ENCODE measurements around the gene SOX21.
A peak's percentile ranks its signal among the peaks of the same experiment; 100 is the strongest.
"Not testable (repeated sequence)": the region's sequence is repeated elsewhere in the genome, so short reads cannot be mapped to it uniquely, and the experiment has no call there.

The SOX21 gene

DNA sequence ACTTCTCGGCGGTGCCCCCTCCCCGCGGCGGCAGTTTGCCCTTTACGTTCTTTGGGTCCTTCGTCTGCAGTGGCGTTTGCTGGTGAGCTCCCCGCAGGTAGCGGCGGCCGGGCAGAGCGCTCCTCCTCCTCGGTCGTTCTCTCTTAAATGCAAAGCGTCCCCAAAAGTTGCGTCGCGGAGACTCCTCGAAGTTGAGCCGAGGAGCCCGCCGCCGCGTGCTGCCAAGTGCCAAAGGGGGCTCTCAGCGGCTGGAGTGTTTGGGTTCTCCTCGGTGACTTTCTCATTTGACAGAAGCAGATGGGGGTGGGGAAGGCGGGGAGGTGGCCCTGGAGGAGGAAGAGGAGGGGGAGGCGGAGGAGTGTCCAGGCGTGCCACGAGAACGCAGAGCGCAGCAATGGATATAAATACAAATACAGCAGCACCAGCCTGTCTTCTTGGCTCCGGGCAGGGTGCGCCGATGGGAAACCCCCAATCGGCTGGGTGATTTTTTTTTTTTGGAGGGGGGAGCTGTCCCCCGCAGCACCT, at the start of gene SOX21:
SOX21 (minus strand) TSS at position 259 of the 525 bp plus-strand sequence. CDS start 496 bp downstream, outside the sequence.
- DNase-seq: no peak

DNA sequence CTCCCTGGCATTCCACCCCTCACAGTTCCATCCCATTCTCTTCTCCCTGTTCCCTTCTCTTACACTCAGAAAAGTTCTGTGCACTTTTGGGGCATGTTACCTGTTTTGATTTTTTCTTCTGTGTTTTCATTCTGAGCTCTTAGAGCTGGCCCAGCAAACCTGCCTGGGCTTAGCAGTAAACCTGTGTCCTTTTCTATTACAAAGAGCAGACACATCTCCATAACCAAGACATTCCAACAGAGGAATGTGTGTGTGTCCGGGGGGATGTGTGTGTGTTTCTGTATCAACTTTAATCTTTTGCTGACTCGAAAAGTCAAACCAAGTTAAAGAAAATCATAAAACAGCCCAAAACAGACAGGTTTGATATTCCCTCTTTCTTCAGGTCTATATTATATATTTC, 49.1 kb upstream of the SOX21 start:
- no peak for DNase-seq

DNA sequence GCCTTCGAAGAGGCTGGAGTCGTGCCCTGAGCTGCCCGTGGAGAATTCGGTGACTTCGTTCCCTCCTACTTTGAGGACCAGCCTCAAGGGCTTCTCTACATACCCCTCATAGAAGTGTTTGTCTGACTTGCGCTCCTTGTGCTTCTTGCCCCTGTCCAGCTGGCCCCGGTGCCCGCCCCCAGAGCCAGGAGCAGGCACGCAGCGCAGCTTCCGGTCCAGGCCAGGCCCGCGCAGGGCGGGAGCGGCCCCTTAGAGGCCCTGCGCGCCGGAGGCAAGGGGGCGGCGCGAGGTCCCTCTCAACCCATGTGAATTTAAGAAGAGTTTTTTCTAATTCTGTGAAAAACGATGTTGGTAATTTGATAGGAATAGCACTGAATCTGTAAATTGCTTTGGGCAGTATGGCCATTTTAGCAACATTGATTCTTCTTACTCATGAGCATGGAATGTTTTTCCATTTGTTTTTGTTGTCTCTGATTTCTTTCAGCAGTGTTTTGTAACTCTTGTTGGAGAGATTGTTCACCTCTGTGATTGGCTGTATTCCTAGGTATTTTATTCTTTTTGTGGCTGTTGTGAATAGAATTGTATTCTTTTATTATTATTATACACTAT, 46.9 kb upstream of the SOX21 start:
- DNase-seq: no peak

DNA sequence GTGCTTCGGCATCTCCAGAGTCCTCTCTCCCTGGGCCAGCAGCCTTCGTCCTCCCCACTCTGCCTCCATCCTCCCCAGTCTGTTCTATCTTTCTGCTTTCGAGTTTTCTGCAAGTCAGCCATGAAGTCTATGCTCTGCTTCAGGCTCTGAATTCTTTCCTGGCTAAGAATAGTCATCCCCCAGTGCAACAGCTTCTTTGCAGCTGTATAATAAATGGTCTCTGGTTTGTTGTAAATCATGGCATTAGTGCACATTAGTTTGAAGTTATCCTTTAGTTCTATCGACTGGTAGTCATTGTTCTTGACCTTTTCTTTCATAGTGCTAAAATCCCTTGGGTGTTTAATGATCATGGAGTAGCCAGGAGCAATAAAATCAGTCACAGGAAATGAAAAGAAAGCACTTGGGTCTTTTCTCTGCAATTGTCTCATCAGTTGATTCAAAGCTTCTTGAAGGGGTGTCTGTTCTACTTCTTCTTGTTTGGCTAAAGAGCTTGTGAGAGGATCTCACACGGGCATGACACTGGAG, 46.2 kb upstream of the SOX21 start:
- no peak for DNase-seq

DNA sequence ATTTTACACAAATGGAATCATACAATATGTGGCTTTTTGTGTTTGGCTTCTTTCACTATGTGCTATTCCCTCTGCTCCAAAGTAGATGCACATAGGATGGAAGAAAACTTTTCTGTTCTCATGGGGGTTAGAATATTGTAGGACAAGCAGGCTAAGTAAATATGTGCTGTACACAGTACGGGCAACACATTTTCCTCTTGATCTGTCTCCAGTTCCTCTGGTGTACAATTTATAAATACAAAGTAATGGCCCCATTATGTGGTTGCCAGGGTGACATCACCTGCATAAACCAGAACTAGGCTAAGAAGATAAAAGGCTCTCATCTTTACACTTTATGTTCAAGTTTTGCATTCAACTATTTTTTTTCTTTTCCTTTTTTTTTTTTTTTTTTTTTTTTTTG, 41.0 kb upstream of the SOX21 start:
- no peak for DNase-seq

DNA sequence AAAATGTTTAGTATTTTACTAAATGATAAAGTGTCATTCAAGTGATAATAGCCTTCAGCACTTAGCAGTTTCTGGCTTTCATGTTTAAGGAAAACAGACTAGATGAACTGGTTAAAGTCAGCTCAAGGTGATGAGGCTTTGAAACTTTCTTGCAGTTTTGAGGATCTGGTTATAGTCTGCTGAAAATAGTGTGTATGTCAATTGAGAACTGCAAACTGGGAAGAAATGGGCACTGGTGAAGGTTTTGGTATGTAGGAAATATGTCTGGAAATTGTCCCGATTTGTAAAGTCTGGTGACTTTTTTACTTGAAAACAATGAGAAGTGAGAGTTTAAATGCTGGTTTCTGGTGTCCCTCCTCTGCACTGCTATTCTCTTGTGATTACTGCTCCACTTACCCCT, 36.8 kb upstream of the SOX21 start:
- DNase-seq: no peak

DNA sequence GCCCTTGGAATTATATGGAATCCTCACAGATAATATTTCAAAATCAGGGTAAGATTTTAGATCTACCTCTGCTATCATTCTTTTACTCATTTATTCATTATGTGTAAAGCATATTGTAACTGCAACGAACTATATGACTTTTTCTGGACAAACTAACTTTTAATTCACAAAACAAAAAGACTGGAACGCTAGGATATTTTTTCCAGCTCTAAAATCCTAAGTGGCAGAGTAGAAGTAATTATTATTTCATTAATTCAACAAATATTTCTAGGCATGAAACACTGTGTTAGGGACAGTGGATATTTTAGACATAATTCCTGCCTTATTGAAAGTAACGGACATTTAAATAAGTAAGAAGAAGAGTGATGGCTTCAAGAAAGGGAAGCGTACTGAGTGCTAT, 26.9 kb upstream of the SOX21 start:
- no peak for DNase-seq

DNA sequence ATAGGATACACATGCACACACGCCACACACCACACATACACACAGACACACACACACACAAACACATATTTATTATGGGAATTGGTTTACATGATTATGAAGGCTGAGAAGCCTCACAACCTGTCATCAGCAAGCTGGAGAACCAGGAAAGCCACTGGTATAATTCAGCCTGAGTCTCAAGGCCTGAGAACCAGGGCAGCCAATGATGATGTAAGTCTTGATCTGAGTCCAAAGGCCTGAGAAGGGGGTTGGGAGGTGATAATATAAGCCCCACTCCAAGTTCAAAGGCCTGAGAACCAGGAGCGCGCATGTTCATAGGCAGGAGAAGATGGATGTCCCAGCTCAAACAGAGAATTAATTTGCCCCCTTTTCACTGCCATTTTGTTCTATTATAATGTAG, 18.7 kb upstream of the SOX21 start:
- no peak for DNase-seq

DNA sequence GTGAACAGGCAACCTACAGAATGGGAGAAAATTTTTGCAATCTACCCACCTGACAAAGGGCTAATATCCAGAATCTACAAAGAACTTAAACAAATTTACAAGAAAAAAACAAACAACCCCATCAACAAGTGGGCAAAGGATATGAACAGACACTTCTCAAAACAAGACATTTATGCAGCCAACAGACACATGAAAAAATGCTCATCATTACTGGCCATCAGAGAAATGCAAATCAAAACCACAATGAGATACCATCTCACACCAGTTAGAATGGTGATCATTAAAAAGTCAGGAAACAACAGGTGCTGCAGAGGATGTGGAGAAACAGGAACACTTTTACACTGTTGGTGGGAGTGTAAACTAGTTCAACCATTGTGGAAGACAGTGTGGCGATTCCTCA, 17.6 kb upstream of the SOX21 start:
- DNase-seq: not testable (repeated sequence)

DNA sequence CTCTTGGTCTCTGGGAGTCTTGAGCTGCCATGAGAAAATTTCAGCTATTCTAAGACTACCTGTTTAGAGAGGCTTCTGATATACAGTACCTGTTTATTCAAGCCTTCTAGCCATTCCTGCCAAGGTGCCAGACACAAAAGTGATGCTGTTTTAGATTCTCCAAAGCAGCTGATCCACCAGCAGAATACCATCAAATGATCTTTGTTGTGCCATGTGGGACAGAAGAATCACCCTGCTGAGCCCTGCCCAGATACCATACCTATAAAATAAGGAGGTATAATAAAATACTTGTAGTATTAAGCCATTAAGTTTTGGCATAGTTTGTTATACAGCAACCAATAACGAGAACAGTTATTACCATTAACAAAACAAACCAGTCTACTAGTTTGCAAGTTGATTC, 14.1 kb upstream of the SOX21 start:
- no peak for DNase-seq

DNA sequence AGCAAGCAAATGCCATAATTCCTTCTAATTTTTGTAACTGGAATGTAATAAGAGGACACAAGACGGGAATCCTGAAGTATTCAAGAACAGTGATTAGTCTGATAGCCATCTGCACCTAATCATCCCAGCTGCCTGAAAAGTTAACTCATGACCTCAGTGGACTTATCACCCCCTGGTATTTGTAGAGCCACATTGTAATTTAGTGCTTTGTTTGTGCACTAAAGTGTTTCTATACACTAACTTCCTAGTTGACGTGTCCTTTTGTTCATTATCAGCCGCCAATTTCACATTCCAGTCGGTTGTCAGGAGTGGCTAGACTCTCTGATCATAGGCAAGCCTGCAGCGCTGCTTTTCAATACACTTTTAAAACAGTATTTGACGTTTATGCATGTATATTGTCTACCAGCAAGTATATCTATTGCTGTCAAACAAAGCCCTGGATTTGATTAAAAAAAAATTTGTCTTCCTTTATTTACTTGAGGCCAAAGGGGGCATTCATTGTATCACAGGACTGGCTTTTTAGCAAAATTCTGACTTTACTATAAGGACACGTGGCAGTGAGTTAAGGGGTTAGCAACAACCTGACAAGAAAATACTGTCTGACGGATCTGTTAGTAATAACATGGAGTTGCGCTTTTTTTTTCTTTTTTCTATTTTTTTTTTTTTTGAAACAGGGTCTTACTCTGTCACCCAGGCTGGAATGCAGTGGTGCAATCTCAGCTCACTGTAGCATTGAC, 10.4 kb upstream of the SOX21 start:
- DNase-seq: no peak

DNA sequence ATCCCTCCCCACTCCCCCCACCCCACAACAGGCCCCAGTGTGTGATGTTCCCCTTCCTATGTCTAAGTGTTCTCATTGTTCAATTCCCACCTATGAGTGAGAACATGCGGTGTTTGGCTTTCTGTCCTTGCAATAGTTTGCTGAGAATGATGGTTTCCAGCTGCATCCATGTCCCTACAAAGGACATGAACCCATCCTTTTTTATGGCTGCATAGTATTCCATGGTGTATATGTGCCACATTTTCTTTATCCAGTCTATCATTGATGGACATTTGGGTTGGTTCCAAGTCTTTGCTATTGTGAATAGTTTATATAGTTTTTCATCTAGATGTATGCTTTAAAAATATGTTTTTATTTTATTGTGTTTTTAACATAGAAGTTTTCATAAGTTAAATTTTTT, 6.4 kb upstream of the SOX21 start:
- not testable (repeated sequence) for DNase-seq

DNA sequence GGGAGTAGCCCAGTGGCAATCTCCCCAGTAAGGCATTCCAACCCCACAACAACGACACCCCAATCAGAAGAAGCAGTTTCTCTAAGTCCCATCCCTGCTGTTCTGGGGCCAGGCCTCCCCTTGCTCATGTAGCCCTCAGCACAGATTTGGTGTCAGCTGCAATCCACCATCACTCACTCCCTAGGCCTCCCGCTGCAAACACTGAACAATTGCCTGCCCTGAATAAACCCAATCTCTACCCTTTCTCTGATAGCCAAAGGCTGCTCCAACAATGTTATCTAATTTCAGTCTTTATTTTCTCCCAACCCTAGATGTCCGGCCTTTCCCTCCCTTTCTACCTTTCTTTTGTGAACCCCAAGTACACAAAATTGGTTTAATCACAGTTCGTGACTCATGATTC, 5.6 kb upstream of the SOX21 start:
- no peak for DNase-seq

DNA sequence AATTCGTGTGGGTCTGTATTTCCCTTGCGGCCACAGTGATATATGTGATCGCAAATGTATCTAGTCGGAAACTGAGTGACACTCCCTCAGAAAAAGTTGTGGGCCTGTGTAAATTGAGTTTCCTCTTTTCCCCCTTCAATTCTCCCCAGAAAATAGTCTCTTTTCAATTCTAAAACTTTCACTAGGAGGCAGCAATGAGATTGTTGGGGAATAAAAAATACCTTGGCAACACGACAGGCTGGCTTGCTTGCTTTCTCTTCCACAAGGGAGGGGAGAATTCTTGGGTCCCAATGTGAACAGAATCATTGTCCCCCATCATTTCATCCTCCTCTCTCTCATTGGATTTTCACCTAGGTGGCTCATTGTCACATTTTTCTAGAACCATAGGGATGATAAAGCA, 3.7 kb upstream of the SOX21 start:
- DNase-seq: no peak

DNA sequence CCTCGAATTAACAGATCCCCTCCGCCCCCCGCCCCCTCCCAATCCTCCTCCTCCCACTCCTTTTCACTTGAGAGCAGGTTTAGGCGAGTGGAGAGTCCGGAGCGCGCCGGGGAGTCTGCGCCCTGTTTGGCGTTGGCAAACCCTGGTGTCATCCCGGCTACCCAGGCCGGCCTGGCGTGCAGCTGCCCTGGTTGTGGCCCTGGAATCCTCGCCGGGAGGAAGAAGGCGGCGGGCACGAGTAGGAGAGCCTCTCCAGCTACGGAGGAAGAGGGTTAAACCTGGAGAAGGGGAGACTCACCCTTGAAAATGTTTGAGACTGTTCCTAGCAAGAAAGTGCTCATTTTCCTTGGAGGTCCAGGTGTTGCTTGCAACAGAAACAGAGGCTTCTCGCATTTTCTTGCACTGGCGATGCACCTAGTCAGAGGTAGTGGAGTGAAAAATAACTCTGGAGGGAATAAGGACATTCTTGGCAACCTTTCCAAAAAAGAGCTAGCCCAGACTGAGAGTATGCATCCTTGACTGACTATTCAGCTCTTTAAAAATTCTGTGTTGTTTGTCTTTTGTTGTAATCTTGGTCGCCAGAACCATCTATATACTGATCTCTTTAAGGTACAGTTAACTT, 1.3 kb upstream of the SOX21 start:
- no peak for DNase-seq

DNA sequence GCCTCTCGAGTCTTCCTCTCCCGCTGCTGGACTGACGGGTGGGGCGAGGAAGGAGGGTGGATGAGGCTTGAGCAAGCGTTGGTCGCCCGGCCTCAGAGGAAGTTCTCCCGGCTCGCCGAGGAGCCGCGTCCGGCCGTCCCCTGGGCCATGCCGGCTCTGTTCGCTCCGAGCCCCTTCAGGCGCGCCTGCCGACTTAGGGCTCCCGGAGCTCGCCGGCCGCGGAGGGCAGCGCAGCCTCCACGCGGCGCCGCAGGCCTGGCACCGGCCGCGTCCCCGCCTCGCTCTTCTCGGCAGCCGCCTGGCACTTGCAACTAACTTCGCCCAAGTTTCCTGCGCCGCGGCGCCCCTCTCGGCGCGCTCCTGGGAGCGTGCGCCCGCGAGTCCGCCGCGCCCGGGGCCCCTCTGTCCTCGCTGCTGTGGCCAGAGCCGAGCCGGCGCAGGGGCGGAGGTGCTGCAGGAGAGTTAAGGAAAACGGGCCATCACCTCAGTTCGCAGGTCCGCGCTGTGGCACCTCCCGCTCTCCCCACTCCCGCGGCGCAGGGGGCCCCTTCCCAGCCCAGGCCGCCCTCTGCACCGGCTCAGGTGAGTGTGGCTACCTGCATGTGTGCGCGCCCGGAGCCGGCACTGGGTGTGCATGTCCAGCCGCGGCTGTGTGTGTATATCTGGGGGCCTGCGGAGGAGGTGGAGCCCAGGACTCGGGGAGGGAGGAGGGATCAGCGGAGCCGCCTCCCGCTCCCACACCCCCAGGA, 641 bp upstream of the SOX21 start:
- peak; percentile 14 for DNase-seq

DNA sequence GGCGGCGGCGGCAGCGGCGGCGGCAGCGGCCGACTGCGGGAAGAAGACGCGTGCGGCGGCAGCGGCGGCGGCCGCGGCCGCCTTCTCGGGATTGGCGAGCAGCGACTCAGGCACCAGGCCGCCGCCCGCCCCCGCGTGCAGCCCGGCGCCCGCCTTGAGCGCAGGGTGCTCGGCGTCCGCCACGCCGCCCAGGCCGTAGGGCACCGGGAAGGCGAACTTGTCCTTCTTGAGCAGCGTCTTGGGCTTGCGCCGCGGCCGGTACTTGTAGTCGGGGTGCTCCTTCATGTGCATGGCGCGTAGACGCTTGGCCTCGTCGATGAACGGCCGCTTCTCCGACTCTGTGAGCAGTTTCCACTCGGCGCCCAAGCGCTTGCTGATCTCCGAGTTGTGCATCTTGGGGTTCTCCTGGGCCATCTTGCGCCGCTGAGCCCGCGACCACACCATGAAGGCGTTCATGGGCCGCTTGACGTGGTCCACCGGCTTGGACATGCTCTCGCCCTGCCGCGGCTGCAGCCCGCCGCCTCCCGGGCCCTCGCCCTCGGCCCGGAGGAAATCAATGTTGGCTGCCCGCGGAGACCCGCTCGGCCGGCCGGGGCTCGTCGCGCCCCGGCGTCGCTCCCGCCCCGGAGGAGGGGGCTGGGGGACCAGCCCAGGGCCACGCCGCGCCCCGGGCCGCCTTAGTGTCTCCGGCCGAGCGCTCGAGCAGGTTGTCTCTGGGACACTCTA, 621 bp downstream of the SOX21 start:
- DNase-seq: no peak

DNA sequence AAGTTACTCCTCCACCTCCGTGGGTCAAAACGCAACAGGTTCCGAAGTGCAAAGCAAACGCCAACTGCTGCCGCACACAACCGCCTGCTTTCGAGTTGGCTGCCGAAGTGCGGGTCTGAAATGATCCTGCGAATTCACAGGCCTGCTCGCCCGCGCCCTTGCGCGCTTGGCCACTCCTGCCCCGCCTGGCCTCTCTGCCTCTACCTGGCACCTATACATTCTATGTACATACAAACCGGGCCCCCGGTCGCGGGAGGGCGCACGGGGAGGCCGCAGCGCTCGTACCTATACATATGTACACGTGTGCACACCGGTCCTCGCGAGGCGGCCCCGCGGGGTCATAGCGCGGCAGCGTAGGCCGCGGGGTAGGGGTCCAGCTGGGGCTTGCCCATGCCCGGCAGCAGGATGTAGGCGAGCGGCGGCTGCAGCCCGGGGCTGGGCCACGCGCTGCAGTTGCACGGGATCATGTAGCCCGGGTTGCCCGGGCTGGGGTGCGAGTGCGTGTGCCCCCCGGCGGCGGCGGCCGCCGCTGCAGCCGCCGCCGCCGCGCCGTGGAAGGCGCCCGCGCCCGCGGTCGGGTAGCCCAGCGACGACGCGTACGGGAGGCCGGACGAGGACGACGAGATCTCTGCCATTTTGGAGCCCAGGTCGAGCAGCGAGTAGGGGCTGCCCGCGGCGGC, 1.3 kb downstream of the SOX21 start:
- peak; percentile 3 for DNase-seq

DNA sequence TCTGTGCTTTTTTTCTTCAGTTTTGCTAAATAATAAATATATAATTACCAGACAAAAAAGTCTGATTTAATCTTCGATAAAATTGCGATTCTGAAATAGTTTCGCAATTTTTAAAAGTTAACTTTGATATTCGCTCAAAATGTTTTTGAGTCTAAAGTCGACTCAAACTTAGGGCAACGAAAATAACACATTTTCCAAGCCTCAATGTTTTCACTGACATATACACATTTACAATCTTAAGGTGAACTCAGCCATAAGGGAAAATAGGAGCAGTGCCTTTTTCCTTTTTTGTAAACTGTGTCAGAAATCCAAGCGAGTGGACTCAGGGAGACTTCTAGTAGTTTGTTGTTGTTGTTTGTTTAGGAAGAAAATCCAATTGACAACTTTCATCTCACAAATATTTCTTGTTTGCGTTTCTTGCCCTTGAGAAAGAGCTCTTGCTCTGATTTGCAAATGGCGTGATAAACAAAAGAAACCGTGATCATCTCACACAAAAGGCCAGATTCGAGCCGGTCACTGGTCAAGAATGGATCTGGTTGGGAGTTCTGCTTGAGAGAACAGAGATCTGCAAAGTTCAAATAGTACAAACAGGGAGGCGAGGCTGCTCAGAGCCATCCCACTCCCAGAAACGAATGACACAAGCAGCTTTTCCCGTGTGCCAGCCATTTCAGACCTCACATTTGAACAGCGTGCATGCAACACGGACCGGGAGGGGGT, 2.1 kb downstream of the SOX21 start:
- DNase-seq: no peak

DNA sequence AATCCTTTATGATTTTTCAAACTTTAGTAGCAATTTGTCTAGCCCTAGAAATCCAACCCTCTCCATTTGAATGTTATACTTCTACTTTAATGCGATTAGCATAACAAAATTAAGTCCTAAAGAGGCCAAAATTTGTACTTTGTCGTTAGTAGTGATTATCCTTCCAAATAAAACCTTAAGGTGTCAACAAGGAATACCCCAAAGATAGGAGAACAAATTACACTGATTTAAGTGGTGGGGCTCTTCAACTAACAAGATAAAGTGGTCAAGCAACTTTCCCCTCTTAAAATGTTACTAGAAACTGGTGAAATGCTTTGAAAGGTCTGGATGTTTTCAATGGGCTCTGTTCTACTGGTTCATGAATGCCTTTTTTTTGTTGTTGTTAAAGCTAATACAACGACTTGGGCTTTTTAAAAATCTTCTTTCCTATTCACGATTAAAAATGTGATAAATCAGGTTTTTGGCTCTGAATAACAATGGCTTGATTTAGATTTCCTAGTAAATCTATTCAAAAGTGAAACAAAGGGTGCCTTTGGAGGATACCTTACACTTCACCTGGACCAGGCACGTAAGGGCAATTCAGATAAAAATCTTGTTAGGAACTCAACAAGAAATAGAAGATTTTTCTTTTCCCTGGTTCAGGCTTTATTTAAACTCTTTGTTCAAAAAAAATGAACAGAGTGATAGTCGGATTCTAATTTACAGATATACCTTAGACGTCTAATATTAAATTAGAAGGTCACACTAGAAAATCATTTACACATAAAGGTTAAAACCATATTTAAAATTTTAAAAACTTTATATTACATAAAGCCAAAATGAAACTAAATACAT, 3.1 kb downstream of the SOX21 start:
- DNase-seq: no peak
